ENCODE data around the gene NOX3.

- TF ChIP-seq CTCF (conservative IDR thresholded peaks at IDR 0.05) (no peak), ZFX (IDR thresholded peaks at IDR 0.05) (no peak)
Measured at GRCh38 chr6:155395339-155395738, 60.3 kb downstream of the NOX3 start.

All from C4-2B (cell line).